ENCODE data around the gene SIGMAR1. TPM values are rescaled to one million over a fixed set of nuclear protein-coding genes. Genes with fewer than 3 reads are reported as not detected.

The SIGMAR1 gene
- total RNA-seq, 1 experiment from 2014 or later, result 99.8 TPM

GRCh38 chr9:34665067-34665380 is 27.4 kb upstream of the SIGMAR1 start:
- Mint-ChIP-seq H3K27ac (ENCODE audit: low read depth, unreplicated experiment) (peak overlapping the region; percentile 96), H3K27me3 (ENCODE audit: insufficient read depth, unreplicated experiment) (no peaks in the 10 kb centered on the region), H3K36me3 (ENCODE audit: insufficient read depth, unreplicated experiment) (peaks cover 21% of the 10 kb centered on the region), H3K9me3 (ENCODE audit: unreplicated experiment) (peaks cover 7% of the 10 kb centered on the region), H3K4me1 (ENCODE audit: insufficient read depth, unreplicated experiment) (peaks cover 17% of the 10 kb centered on the region), H3K4me3 (ENCODE audit: unreplicated experiment) (peak overlapping the region; percentile 92)
- ChIA-PET POLR2A (interaction anchor here (0.5 to 2.7 kb wide), 8 partner anchors 13 to 45 kb away, joined by 3 to 11 read pairs (median 4); partner anchors contain the start of genes CCL21, GALT, IL11RA and SIGMAR1), CTCF (interaction anchor here (0.9 to 1.5 kb wide), 4 partner anchors 12 to 31 kb away, joined by 3 to 5 read pairs (median 4); partner anchors contain the start of gene GALT)
- TF ChIP-seq, protein P1, sequence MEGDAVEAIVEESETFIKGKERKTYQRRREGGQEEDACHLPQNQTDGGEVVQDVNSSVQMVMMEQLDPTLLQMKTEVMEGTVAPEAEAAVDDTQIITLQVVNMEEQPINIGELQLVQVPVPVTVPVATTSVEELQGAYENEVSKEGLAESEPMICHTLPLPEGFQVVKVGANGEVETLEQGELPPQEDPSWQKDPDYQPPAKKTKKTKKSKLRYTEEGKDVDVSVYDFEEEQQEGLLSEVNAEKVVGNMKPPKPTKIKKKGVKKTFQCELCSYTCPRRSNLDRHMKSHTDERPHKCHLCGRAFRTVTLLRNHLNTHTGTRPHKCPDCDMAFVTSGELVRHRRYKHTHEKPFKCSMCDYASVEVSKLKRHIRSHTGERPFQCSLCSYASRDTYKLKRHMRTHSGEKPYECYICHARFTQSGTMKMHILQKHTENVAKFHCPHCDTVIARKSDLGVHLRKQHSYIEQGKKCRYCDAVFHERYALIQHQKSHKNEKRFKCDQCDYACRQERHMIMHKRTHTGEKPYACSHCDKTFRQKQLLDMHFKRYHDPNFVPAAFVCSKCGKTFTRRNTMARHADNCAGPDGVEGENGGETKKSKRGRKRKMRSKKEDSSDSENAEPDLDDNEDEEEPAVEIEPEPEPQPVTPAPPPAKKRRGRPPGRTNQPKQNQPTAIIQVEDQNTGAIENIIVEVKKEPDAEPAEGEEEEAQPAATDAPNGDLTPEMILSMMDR (IDR thresholded peaks at IDR 0.05; ENCODE audit: unreplicated experiment), result no peak
- BruUV-seq (replicated peaks), result no TSS peak
- no peak for DNase-seq (ENCODE audit: unreplicated experiment)
- intact Hi-C loops (cut with micrococcal nuclease), result loop anchor here (2.0 kb wide), 1 partner anchor 18 kb away; the partner anchor contains the start of gene GALT

GRCh38 chr9:34664281-34665066 is 26.9 kb upstream of the SIGMAR1 start:
- intact Hi-C loops (cut with micrococcal nuclease), result loop anchor here (1.0 to 2.0 kb wide), 2 partner anchors 18 to 38 kb away; partner anchors contain the start of gene GALT
- ChIA-PET CTCF (interaction anchor here (0.9 to 1.5 kb wide), 5 partner anchors 13 to 38 kb away, joined by 3 to 5 read pairs (median 4); partner anchors contain the start of gene GALT), POLR2A (interaction anchor here (0.5 to 2.7 kb wide), 11 partner anchors 8 to 982 kb away, joined by 3 to 11 read pairs (median 3); partner anchors contain the start of genes CCL21, GALT, IL11RA and SIGMAR1)
- Mint-ChIP-seq H3K27me3 (ENCODE audit: insufficient read depth, unreplicated experiment) (no peaks in the 10 kb centered on the region), H3K27ac (ENCODE audit: low read depth, unreplicated experiment) (peak overlapping the region; percentile 49), H3K9me3 (ENCODE audit: unreplicated experiment) (peaks cover 5% of the 10 kb centered on the region), H3K36me3 (ENCODE audit: insufficient read depth, unreplicated experiment) (peaks cover 18% of the 10 kb centered on the region), H3K4me3 (ENCODE audit: unreplicated experiment) (peak overlapping the region; percentile 92), H3K4me1 (ENCODE audit: insufficient read depth, unreplicated experiment) (peaks cover 17% of the 10 kb centered on the region)
- DNase-seq (ENCODE audit: unreplicated experiment), result peak; percentile 82
- BruUV-seq (replicated peaks), result no TSS peak
- TF ChIP-seq, protein P1 (IDR thresholded peaks at IDR 0.05; ENCODE audit: unreplicated experiment), result peak; percentile 73

GRCh38 chr9:34663303-34663605 is 25.7 kb upstream of the SIGMAR1 start:
- no peaks in the 10 kb centered on the region for H3K27me3 Mint-ChIP-seq (ENCODE audit: insufficient read depth, unreplicated experiment)
- no TSS peak for BruUV-seq (replicated peaks)
- peaks cover 9% of the 10 kb centered on the region for H3K36me3 Mint-ChIP-seq (ENCODE audit: insufficient read depth, unreplicated experiment)
- peaks cover 17% of the 10 kb centered on the region for H3K4me1 Mint-ChIP-seq (ENCODE audit: insufficient read depth, unreplicated experiment)
- H3K4me3 Mint-ChIP-seq (ENCODE audit: unreplicated experiment), result no peak overlapping the region
- CTCF ChIA-PET, result interaction anchor here (0.7 to 1.5 kb wide), 5 partner anchors 16 to 39 kb away, joined by 3 to 5 read pairs (median 3); no protein-coding TSS in a partner anchor
- TF ChIP-seq, protein P1 (IDR thresholded peaks at IDR 0.05; ENCODE audit: unreplicated experiment), result no peak
- POLR2A ChIA-PET, result interaction anchor here (2.7 kb wide), 1 partner anchor 12 kb away, joined by 11 read pairs; the partner anchor contains the start of gene IL11RA
- intact Hi-C loops (cut with micrococcal nuclease), result no loop called here
- DNase-seq (ENCODE audit: unreplicated experiment), result no peak
- peak overlapping the region; percentile 69 for H3K27ac Mint-ChIP-seq (ENCODE audit: low read depth, unreplicated experiment)
- no peaks in the 10 kb centered on the region for H3K9me3 Mint-ChIP-seq (ENCODE audit: unreplicated experiment)
